ENCODE measurements around the gene RPL10A. TPM values are rescaled to one million over a fixed set of nuclear protein-coding genes. Genes with fewer than 3 reads are reported as not detected.
"Not testable (repeated sequence)": the region's sequence is repeated elsewhere in the genome, so short reads cannot be mapped to it uniquely, and the experiment has no call there.

The RPL10A gene
- total RNA-seq, 2 donors from 2014 or later: 571 to 831 TPM

DNA sequence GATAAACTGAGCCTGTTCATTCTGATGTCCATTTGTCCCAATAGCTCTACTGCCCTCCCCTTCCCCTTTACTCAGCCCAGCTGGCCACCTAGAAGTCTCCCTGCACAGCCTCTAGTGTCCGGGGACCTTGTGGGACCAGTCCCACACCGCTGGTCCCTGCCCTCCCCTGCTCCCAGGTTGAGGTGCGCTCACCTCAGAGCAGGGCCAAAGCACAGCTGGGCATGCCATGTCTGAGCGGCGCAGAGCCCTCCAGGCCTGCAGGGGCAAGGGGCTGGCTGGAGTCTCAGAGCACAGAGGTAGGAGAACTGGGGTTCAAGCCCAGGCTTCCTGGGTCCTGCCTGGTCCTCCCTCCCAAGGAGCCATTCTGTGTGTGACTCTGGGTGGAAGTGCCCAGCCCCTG is 40.8 kb upstream of the RPL10A start:
- Histone ChIP-seq H3K4me3 (no peak overlapping the region), H3K9me3 (peaks cover 0 to 10% of the 10 kb centered on the region in 2 donors), H3K27ac (no peak overlapping the region), H3K4me1 (no peaks in the 10 kb centered on the region), H3K36me3 (peaks cover 32% of the 10 kb centered on the region), H3K27me3 (no peaks in the 10 kb centered on the region)
- no peak for DNase-seq (ENCODE audit: low spot score)
- TF ChIP-seq, protein P1, sequence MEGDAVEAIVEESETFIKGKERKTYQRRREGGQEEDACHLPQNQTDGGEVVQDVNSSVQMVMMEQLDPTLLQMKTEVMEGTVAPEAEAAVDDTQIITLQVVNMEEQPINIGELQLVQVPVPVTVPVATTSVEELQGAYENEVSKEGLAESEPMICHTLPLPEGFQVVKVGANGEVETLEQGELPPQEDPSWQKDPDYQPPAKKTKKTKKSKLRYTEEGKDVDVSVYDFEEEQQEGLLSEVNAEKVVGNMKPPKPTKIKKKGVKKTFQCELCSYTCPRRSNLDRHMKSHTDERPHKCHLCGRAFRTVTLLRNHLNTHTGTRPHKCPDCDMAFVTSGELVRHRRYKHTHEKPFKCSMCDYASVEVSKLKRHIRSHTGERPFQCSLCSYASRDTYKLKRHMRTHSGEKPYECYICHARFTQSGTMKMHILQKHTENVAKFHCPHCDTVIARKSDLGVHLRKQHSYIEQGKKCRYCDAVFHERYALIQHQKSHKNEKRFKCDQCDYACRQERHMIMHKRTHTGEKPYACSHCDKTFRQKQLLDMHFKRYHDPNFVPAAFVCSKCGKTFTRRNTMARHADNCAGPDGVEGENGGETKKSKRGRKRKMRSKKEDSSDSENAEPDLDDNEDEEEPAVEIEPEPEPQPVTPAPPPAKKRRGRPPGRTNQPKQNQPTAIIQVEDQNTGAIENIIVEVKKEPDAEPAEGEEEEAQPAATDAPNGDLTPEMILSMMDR (IDR thresholded peaks at IDR 0.05): no peak

DNA sequence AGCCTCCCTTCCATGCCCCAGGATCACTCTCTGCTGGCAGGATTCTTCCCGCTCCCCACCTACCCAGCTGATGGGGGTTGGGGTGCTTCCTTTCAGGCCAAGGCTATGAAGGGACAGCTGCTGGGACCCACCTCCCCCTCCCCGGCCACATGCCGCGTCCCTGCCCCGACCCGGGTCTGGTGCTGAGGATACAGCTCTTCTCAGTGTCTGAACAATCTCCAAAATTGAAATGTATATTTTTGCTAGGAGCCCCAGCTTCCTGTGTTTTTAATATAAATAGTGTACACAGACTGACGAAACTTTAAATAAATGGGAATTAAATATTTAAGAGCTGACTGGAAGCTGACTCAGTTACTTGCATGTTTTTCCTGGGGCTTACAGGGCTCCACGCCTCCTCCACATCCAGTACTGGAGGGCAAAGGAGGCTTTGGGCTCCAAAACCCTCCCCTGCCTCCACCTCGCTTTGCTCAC is 40.3 kb upstream of the RPL10A start:
- TF ChIP-seq, protein P1 (IDR thresholded peaks at IDR 0.05): no peak
- H3K4me1 ChIP-seq: no peaks in the 10 kb centered on the region
- no peak overlapping the region for H3K4me3 ChIP-seq
- peaks cover 0 to 10% of the 10 kb centered on the region in 2 donors for H3K9me3 ChIP-seq
- no peak for DNase-seq (ENCODE audit: low spot score)
- peaks cover 32% of the 10 kb centered on the region for H3K36me3 ChIP-seq
- no peaks in the 10 kb centered on the region for H3K27me3 ChIP-seq
- H3K27ac ChIP-seq: no peak overlapping the region

DNA sequence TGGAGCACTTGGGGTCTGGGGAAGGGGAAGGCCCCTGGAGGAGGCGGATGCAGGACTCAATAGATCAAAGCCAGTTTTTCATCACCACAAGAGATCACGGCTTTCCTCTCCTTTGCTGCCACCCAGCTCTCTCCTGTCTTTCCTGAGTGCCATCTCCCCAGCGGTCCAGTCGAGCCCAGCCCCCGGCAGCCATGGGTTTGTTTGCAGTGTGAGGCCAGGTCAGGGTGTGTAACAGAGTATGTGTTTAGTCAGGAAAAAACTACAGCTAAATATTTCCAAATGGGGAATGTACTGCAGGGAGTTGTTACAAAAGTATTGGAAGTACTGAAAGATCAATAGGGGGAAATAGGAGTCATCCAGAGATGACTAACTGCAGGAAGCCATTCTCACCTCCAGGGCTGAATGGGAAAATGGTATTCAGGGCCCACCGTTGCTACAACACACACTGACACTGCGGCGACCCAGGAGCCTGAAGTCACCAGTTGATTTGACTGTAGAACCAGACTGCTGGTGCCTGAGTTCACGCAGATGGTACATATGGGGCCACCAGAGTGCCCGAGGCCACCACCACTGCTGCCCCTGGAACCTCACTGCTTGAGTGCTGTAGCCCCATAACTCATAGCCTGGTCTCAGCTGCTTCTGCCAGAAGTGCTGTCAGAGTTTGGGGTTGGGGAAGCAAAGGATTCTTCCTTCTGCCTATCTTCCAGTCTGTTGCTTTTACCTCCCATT is 39.6 kb upstream of the RPL10A start:
- Histone ChIP-seq H3K4me3 (no peak overlapping the region), H3K9me3 (peaks cover 0 to 10% of the 10 kb centered on the region in 2 donors), H3K27me3 (no peaks in the 10 kb centered on the region), H3K4me1 (no peaks in the 10 kb centered on the region), H3K27ac (no peak overlapping the region), H3K36me3 (peaks cover 30% of the 10 kb centered on the region)
- DNase-seq (ENCODE audit: low spot score): no peak
- TF ChIP-seq, protein P1 (IDR thresholded peaks at IDR 0.05): no peak

DNA sequence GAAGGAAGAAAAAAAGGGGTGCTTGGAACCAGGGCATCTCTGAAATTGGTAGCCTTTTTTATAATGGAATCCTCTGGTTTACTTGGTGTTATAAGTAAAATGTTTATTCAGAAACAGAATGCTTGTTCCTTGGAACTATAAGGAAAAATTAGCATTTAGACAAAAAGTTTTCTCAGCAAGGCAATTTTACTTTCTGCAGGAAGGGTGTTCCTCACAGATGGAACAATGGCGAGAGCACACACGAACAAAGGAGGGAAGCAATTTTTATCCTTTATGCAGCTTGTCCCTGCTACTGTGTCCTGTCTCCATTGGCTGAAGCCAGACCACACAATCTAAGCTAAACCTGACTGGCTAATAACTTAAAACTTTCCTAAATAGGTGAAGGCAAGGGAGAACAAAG is 38.7 kb upstream of the RPL10A start:
- Histone ChIP-seq H3K4me1 (no peaks in the 10 kb centered on the region), H3K27me3 (no peaks in the 10 kb centered on the region), H3K4me3 (no peak overlapping the region), H3K9me3 (peaks cover 0 to 10% of the 10 kb centered on the region in 2 donors), H3K27ac (no peak overlapping the region), H3K36me3 (peaks cover 22% of the 10 kb centered on the region)
- DNase-seq (ENCODE audit: low spot score): no peak
- TF ChIP-seq, protein P1 (IDR thresholded peaks at IDR 0.05): no peak

DNA sequence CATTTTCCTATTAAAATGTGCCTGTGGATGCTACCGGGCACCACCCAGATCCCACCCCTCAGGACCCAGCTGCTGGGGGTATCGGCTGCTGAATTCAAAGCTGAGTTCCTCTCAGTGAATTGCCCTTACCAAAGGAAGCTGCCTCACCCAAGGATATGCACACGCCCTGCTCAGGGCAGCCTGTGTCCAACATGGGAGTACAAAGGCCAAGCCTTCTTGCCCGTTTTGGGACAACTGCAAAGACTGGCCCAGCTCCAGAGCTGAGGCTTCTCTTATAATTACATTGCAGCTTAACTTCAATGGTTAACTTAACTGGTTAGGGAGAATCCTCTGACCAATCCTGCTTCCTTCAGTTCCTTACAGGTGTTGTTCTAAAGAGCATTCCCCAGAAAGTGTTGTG is 35.9 kb upstream of the RPL10A start:
- no peak for DNase-seq (ENCODE audit: low spot score)
- Histone ChIP-seq H3K27ac (no peak overlapping the region), H3K4me1 (peaks cover 0 to 7% of the 10 kb centered on the region in 2 donors), H3K36me3 (no peaks in the 10 kb centered on the region), H3K27me3 (no peaks in the 10 kb centered on the region), H3K9me3 (peaks cover 0 to 10% of the 10 kb centered on the region in 2 donors), H3K4me3 (no peak overlapping the region)
- TF ChIP-seq, protein P1 (IDR thresholded peaks at IDR 0.05): no peak

DNA sequence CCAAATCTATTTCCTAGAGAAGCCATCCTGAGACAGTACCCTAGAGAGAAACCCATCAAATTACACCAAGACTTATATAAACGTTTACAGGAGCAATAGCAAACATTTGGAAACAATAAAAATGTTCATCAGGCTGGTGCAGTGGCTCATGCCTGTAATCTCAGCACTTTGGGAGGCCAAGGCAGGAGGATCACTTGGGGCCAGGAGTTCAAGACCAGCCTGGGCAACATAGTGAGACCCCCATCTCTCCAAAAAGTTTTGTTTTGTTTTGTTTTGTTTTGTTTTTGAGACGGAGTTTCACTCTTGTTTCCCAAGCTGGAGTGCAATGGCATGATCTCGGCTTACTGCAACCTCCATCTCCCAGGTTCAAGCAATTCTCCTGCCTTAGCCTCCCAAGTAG is 35.5 kb upstream of the RPL10A start:
- H3K27ac ChIP-seq; H3K27me3 ChIP-seq; H3K36me3 ChIP-seq; H3K9me3 ChIP-seq; DNase-seq (ENCODE audit: low spot score); H3K4me3 ChIP-seq; H3K4me1 ChIP-seq: not testable (repeated sequence)
